HepG2 (cell line): ENCODE measurements around the gene CLASP2. TPM values are rescaled to one million over a fixed set of nuclear protein-coding genes. Genes with fewer than 3 reads are reported as not detected.

Experiments used
- ARID4A ChIP-seq: sonication (generic); formaldehyde crosslinking; IDR thresholded peaks from 2 replicates; pipeline ENCODE4 v1.5.0; 2020; ENCODE audit warnings: mild to moderate bottlenecking, missing genetic modification reagents, borderline replicate concordance
- DRAP1 ChIP-seq: IDR thresholded peaks from 2 replicates; pipeline ENCODE4 v1.6.1; 2016; ENCODE audit warnings: missing genetic modification reagents, missing compliant biosample characterization
- ELF3 ChIP-seq: IDR thresholded peaks from 2 replicates; pipeline ENCODE4 v1.6.1; 2016; ENCODE audit warnings: missing genetic modification reagents, missing compliant biosample characterization
- FOXJ3 ChIP-seq: sonication (generic); formaldehyde crosslinking; IDR thresholded peaks from 2 replicates; pipeline ENCODE4 v1.4.0; 2020; ENCODE audit warnings: missing genetic modification reagents, mild to moderate bottlenecking, borderline replicate concordance
- HOXA5 ChIP-seq: sonication (generic); formaldehyde crosslinking; IDR thresholded peaks from 2 replicates; pipeline ENCODE4 v1.4.0; 2020; ENCODE audit warnings: missing genetic modification reagents
- KDM5B ChIP-seq: sonication (generic); formaldehyde crosslinking; IDR thresholded peaks from 2 replicates; pipeline ENCODE4 v1.4.0; 2020; ENCODE audit warnings: missing genetic modification reagents, mild to moderate bottlenecking, borderline replicate concordance
- KLF6 ChIP-seq: IDR thresholded peaks from 2 replicates; pipeline ENCODE4 v1.8.0; 2016; ENCODE audit warnings: missing biosample characterization, missing genetic modification reagents
- MTA1 ChIP-seq: sonication (generic); formaldehyde crosslinking; IDR thresholded peaks from 2 replicates; pipeline ENCODE4 v1.4.0; 2020; ENCODE audit warnings: missing genetic modification reagents, mild to moderate bottlenecking, borderline replicate concordance
- NR2F2 ChIP-seq: IDR thresholded peaks from 2 replicates; pipeline ENCODE4 v1.6.1; 2012; ENCODE audit warnings: low read depth, inconsistent platforms, borderline replicate concordance
- TMF1 ChIP-seq: sonication (generic); formaldehyde crosslinking; IDR thresholded peaks from 2 replicates; pipeline ENCODE4 v1.8.1; 2022; ENCODE audit warnings: low read depth, missing genetic modification reagents
- ZNF407 ChIP-seq: sonication (generic); formaldehyde crosslinking; IDR thresholded peaks from one replicate; pipeline ENCODE4 v1.5.1; 2020; ENCODE audit warnings: mild to moderate bottlenecking, missing genetic modification reagents; ENCODE audit errors: not compliant biosample characterization
- ZSCAN30 ChIP-seq: sonication (generic); formaldehyde crosslinking; IDR thresholded peaks from 2 replicates; pipeline ENCODE4 v1.5.0; 2020; ENCODE audit warnings: mild to moderate bottlenecking, missing genetic modification reagents
- polyA plus RNA-seq, 8 experiments: library from polyadenylated mRNA; depleted of rRNA in 3 of 8; stranded (reverse) in 7 of 8; unstranded in 1 of 8; fragments of >200 nt; fragmentation: Illumina TruSeq in 4 of 8; extraction: Trizol in 4 of 8; gene quantifications; 2 replicates each; pipeline versions ENCODE4 v1.2.1 to v1.2.3, GENCODE V29; 2011 to 2016; ENCODE audit warnings: low read depth in 4 of 8, missing spikeins in 1 of 8, mixed read lengths in 1 of 8; ENCODE audit not compliant: insufficient read depth in 1 of 8
- total RNA-seq, 5 experiments: library from RNA; depleted of rRNA; stranded (reverse); fragments of >200 nt; fragmentation: Illumina TruSeq; extraction: Trizol; gene quantifications; 2 replicates each; pipeline ENCODE4 v1.2.3, GENCODE V29; 2016; ENCODE audit warnings: low read depth in 1 of 5
- TF ChIP-seq, protein P1 (sequence below): sonication (generic); formaldehyde crosslinking; IDR thresholded peaks from 2 replicates; pipeline ENCODE4 v1.5.0; 2020; ENCODE audit warnings: mild to moderate bottlenecking, missing genetic modification reagents

CLASP2 gene
- total and polyA plus RNA-seq, 2 of the 13 experiments (the other 11 are each of a cell fraction or from before 2014, with no cell fraction given), result 15.7 to 34.8 TPM

- TF ChIP-seq ARID4A (CRISPR knock-in tag) (peak; percentile 97), ELF3 (CRISPR knock-in tag) (peak; percentile 22; the same call in 1 of the 2 replicates), ZSCAN30 (CRISPR knock-in tag) (no peak), MTA1 (CRISPR knock-in tag) (peak; percentile 74; the same call in 1 of the 2 replicates), FOXJ3 (CRISPR knock-in tag) (no peak), HOXA5 (CRISPR knock-in tag) (no peak; the same call in 1 of the 2 replicates), ZNF407 (CRISPR knock-in tag) (peak; percentile 83), DRAP1 (CRISPR knock-in tag) (peak; percentile 61; the same call in 1 of the 2 replicates), NR2F2 (0 out of 2 replicates have a peak, but pooled peaks have one; percentile 29), TMF1 (no peak), KDM5B (CRISPR knock-in tag) (peak; percentile 97), KLF6 (CRISPR knock-in tag) (peak; percentile 30; the same call in 1 of the 2 replicates)
- TF ChIP-seq, protein P1, sequence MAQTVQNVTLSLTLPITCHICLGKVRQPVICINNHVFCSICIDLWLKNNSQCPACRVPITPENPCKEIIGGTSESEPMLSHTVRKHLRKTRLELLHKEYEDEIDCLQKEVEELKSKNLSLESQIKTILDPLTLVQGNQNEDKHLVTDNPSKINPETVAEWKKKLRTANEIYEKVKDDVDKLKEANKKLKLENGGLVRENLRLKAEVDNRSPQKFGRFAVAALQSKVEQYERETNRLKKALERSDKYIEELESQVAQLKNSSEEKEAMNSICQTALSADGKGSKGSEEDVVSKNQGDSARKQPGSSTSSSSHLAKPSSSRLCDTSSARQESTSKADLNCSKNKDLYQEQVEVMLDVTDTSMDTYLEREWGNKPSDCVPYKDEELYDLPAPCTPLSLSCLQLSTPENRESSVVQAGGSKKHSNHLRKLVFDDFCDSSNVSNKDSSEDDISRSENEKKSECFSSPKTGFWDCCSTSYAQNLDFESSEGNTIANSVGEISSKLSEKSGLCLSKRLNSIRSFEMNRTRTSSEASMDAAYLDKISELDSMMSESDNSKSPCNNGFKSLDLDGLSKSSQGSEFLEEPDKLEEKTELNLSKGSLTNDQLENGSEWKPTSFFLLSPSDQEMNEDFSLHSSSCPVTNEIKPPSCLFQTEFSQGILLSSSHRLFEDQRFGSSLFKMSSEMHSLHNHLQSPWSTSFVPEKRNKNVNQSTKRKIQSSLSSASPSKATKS (CRISPR knock-in tag), result no peak
Measured at GRCh38 chr3:33717866-33718594, at the start of gene CLASP2 (continued).
